Aorta (tissue), 5 donors: ENCODE measurements around the gene STOX2. TPM values are rescaled to one million over a fixed set of nuclear protein-coding genes. Genes with fewer than 3 reads are reported as not detected.

Experiments used
- ATAC-seq: fragments of 200-7000 bp; cut with Tn5 transposase; one replicate; pipeline ENCODE4 v1.9.1; 2022; ENCODE audit warnings: moderate library complexity; ENCODE audit not compliant: low FRiP score
- DNase-seq, 2 donors: peaks; one replicate each; pipeline ENCODE4 v3.0.0-alpha.2; 2020
- H3K27ac ChIP-seq, 2 donors: one replicate each; pipeline ENCODE4 v1.5.1; 2013; ENCODE audit warnings: low read length in 2 of 2, mild to moderate bottlenecking in 2 of 2, moderate library complexity in 2 of 2, control low read depth in 1 of 2, inconsistent platforms in 1 of 2, low read depth in 1 of 2
- H3K27me3 ChIP-seq, 2 donors: one replicate each; pipeline ENCODE4 v1.6.1; 2013; ENCODE audit warnings: control low read depth in 1 of 2, low read length in 1 of 2, mild to moderate bottlenecking in 1 of 2, moderate library complexity in 1 of 2; ENCODE audit not compliant: insufficient read depth in 2 of 2, control insufficient read depth in 1 of 2
- H3K36me3 ChIP-seq, 2 donors: one replicate each; pipeline ENCODE4 v1.6.1; 2013; ENCODE audit warnings: control low read depth in 1 of 2, low read length in 1 of 2, mild to moderate bottlenecking in 1 of 2; ENCODE audit not compliant: insufficient read depth in 2 of 2, control insufficient read depth in 1 of 2
- H3K4me1 ChIP-seq, 2 donors: one replicate each; pipeline ENCODE4 v1.6.1; 2013; ENCODE audit warnings: low read length in 2 of 2, control low read depth in 1 of 2, mild to moderate bottlenecking in 1 of 2, moderate library complexity in 1 of 2; ENCODE audit not compliant: insufficient read depth in 2 of 2, control insufficient read depth in 1 of 2
- H3K4me3 ChIP-seq, 2 donors: one replicate each; pipeline ENCODE4 v1.5.1; 2013; ENCODE audit warnings: low read length in 2 of 2, control low read depth in 1 of 2, mild to moderate bottlenecking in 1 of 2
- H3K9me3 ChIP-seq: one replicate; pipeline ENCODE4 v1.6.1; 2013; ENCODE audit warnings: mild to moderate bottlenecking, low read length; ENCODE audit not compliant: control insufficient read depth
- WGBS, 2 donors: extraction: QIAGEN DNeasy Blood & Tissue Kit; methylation state at CpG; one replicate each; pipeline ENCODE4 v1.1.7; 2013; 5-methylcytosine and 5-hydroxymethylcytosine counted together
- intact Hi-C, 2 donors: fragments of 100-400 bp; cut with DNase I; formaldehyde crosslinking; loops; one replicate each; pipeline versions ENCODE4 v1.14.2 to v1.15.0; 2022
- polyA plus RNA-seq, 2 donors: library from polyadenylated mRNA; stranded (reverse); fragments of 200-250 nt; gene quantifications; one replicate each; pipeline ENCODE4 v1.2.3, GENCODE V29; 2013
- total RNA-seq, 2 donors: library from RNA; stranded (reverse); fragmentation: NEBNext Ultra II Directional; extraction: Animal tissue kit (Norgen Biotek cat#: 25700); gene quantifications; one replicate each; pipeline ENCODE4 v1.2.1, GENCODE V29; 2021
- donor health status: healthy with polysubstance abuse.
- donor health status: Bipolar disorder and iron deficiency.
- donor health status: DM: no; HTN: no; CAD: no.
- donor health status: DM: no; HTN: no; CAD: no.
- donor health status: DM: yes; HTN: yes; CAD: no.

STOX2 gene
- total and polyA plus RNA-seq, 4 donors = 0.13 to 10.9 (median 3.1) TPM

GRCh38 chr4:183977707-183978106 is 72.6 kb downstream of the STOX2 start:
- no peaks in the 10 kb centered on the region for H3K4me1 ChIP-seq
- H3K9me3 ChIP-seq = no peaks in the 10 kb centered on the region
- DNase-seq = no peak
- intact Hi-C loops = no loop called here
- ATAC-seq = no peak
- H3K27ac ChIP-seq = no peak overlapping the region
- H3K27me3 ChIP-seq = no peaks in the 10 kb centered on the region
- no peak overlapping the region for H3K4me3 ChIP-seq
- no peaks in the 10 kb centered on the region for H3K36me3 ChIP-seq

GRCh38 chr4:183984566-183984965 is 79.5 kb downstream of the STOX2 start:
- Histone ChIP-seq H3K4me1 (no peaks in the 10 kb centered on the region), H3K27ac (no peak overlapping the region), H3K27me3 (no peaks in the 10 kb centered on the region), H3K9me3 (no peaks in the 10 kb centered on the region), H3K36me3 (no peaks in the 10 kb centered on the region), H3K4me3 (no peak overlapping the region)
- no peak for ATAC-seq
- 96 to 97% methylated on average over 13 of the region's 13 CpGs for WGBS, 2 donors
- intact Hi-C loops = loop anchor here in 1 of 2 donors (10.0 kb wide), 1 partner anchor 140 kb away; no protein-coding TSS in a partner anchor
- no peak for DNase-seq

- H3K36me3 ChIP-seq = no peaks in the 10 kb centered on the region
- no peaks in the 10 kb centered on the region for H3K9me3 ChIP-seq
- intact Hi-C loops = loop anchor here in 1 of 2 donors (5.0 to 10.0 kb wide), 2 partner anchors 78 to 141 kb away; partner anchors contain the start of gene STOX2
- WGBS, 2 donors = 86 to 90% methylated on average over 7 of the region's 7 CpGs
- no peak overlapping the region for H3K27ac ChIP-seq
- ATAC-seq = no peak
- no peak for DNase-seq
- no peaks in the 10 kb centered on the region for H3K4me1 ChIP-seq
- no peaks in the 10 kb centered on the region for H3K27me3 ChIP-seq
- no peak overlapping the region for H3K4me3 ChIP-seq
Measured at GRCh38 chr4:183985786-183986185, 80.7 kb downstream of the STOX2 start.

GRCh38 chr4:183986291-183986970 is 81.3 kb downstream of the STOX2 start:
- intact Hi-C loops = loop anchor here in 1 of 2 donors (5.0 to 10.0 kb wide), 2 partner anchors 79 to 142 kb away; partner anchors contain the start of gene STOX2
- Histone ChIP-seq H3K4me3 (no peak overlapping the region), H3K9me3 (no peaks in the 10 kb centered on the region), H3K4me1 (no peaks in the 10 kb centered on the region), H3K27ac (no peak overlapping the region), H3K36me3 (no peaks in the 10 kb centered on the region), H3K27me3 (no peaks in the 10 kb centered on the region)
- 94 to 96% methylated on average over 18 of the region's 18 CpGs for WGBS, 2 donors
- ATAC-seq (no peak), DNase-seq (no peak)

- intact Hi-C loops = loop anchor here in 1 of 2 donors (5.0 to 10.0 kb wide), 2 partner anchors 80 to 142 kb away; partner anchors contain the start of gene STOX2
- Histone ChIP-seq H3K36me3 (no peaks in the 10 kb centered on the region), H3K9me3 (no peaks in the 10 kb centered on the region), H3K27ac (peak overlapping the region; percentile 7 to 20), H3K27me3 (no peaks in the 10 kb centered on the region), H3K4me3 (peak overlapping the region in 1 of 2 donors; percentile 11), H3K4me1 (no peaks in the 10 kb centered on the region)
- DNase-seq (peak; percentile 82 to 90), ATAC-seq (peak; percentile 82)
- WGBS, 2 donors = 40 to 41% methylated on average over 43 of the region's 43 CpGs
Measured at GRCh38 chr4:183986971-183987946, 82.2 kb downstream of the STOX2 start.

GRCh38 chr4:183987987-183988392 is 82.9 kb downstream of the STOX2 start:
- Histone ChIP-seq H3K27ac (peak overlapping the region; percentile 7 to 29), H3K9me3 (no peaks in the 10 kb centered on the region), H3K36me3 (no peaks in the 10 kb centered on the region), H3K4me3 (peak overlapping the region in 1 of 2 donors; percentile 11), H3K4me1 (no peaks in the 10 kb centered on the region), H3K27me3 (no peaks in the 10 kb centered on the region)
- WGBS, 2 donors = 2% methylated on average over 10 of the region's 10 CpGs
- DNase-seq = peak; percentile 74 to 78
- intact Hi-C loops = loop anchor here in 1 of 2 donors (5.0 to 10.0 kb wide), 2 partner anchors 81 to 143 kb away; partner anchors contain the start of gene STOX2
- ATAC-seq = peak; percentile 90

GRCh38 chr4:183988874-183989273 is 83.8 kb downstream of the STOX2 start:
- Histone ChIP-seq H3K9me3 (no peaks in the 10 kb centered on the region), H3K36me3 (no peaks in the 10 kb centered on the region), H3K27me3 (no peaks in the 10 kb centered on the region), H3K27ac (peak overlapping the region in 1 of 2 donors; percentile 43), H3K4me3 (no peak overlapping the region), H3K4me1 (no peaks in the 10 kb centered on the region)
- WGBS, 2 donors = 39 to 50% methylated on average over 9 of the region's 9 CpGs
- ATAC-seq (no peak), DNase-seq (no peak)
- intact Hi-C loops = loop anchor here in 1 of 2 donors (5.0 to 10.0 kb wide), 2 partner anchors 82 to 144 kb away; partner anchors contain the start of gene STOX2

GRCh38 chr4:183989461-183989860 is 84.4 kb downstream of the STOX2 start:
- no peaks in the 10 kb centered on the region for H3K4me1 ChIP-seq
- H3K9me3 ChIP-seq = no peaks in the 10 kb centered on the region
- H3K27ac ChIP-seq = no peak overlapping the region
- DNase-seq (no peak), ATAC-seq (no peak)
- no peaks in the 10 kb centered on the region for H3K36me3 ChIP-seq
- WGBS, 2 donors = 25 to 33% methylated on average over 6 of the region's 6 CpGs
- no peak overlapping the region for H3K4me3 ChIP-seq
- no peaks in the 10 kb centered on the region for H3K27me3 ChIP-seq
- intact Hi-C loops = loop anchor here in 1 of 2 donors (5.0 to 10.0 kb wide), 2 partner anchors 82 to 145 kb away; partner anchors contain the start of gene STOX2
